GM23338 (cell line): ENCODE results near the gene SRRM2. TPM values are rescaled to one million over a fixed set of nuclear protein-coding genes. Genes with fewer than 3 reads are reported as not detected.

ENCODE experiments used
- ATAC-seq: fragments of 200-7000 bp; cut with Tn5 transposase; 3 replicates; pipeline ENCODE4 v1.9.1; 2020
- DNase-seq: peaks from one replicate; pipeline ENCODE4 v3.0.0-alpha.2; 2015; ENCODE audit warnings: low spot score
- H2AFZ ChIP-seq: fragments of 200-600 bp; sonication (generic); 2 replicates; pipeline ENCODE4 v1.8.0; 2016; ENCODE audit warnings: antibody characterized with exemption, mild to moderate bottlenecking, moderate library complexity
- H3F3A ChIP-seq: fragments of 200-600 bp; sonication (generic); replicated peaks from 2 replicates; pipeline ENCODE4 v1.8.0; 2017; ENCODE audit warnings: antibody characterized with exemption, mixed run types, low read depth
- H3K27ac ChIP-seq: fragments of 200-600 bp; sonication (generic); 2 replicates; pipeline ENCODE4 v1.6.1; 2016; ENCODE audit warnings: low read depth
- H3K27me3 ChIP-seq: fragments of 200-600 bp; sonication (generic); 2 replicates; pipeline ENCODE4 v1.8.0; 2016; ENCODE audit warnings: mild to moderate bottlenecking, mixed run types, moderate library complexity; ENCODE audit not compliant: insufficient read depth
- H3K36me3 ChIP-seq: fragments of 200-600 bp; sonication (generic); 2 replicates; pipeline ENCODE4 v1.8.0; 2016; ENCODE audit warnings: mild to moderate bottlenecking; ENCODE audit not compliant: insufficient read depth
- H3K4me1 ChIP-seq: fragments of 200-600 bp; sonication (generic); 2 replicates; pipeline ENCODE4 v1.8.0; 2016; ENCODE audit warnings: mild to moderate bottlenecking, moderate library complexity; ENCODE audit not compliant: insufficient read depth
- H3K4me2 ChIP-seq: fragments of 200-600 bp; sonication (generic); 2 replicates; pipeline ENCODE4 v1.7.1; 2017; ENCODE audit warnings: mixed run types
- H3K4me3 ChIP-seq: fragments of 200-600 bp; sonication (generic); 2 replicates; pipeline ENCODE4 v1.6.1; 2016; ENCODE audit warnings: mixed run types
- H3K79me2 ChIP-seq: fragments of 200-600 bp; sonication (generic); replicated peaks from 2 replicates; pipeline ENCODE4 v1.8.0; 2017; ENCODE audit warnings: mild to moderate bottlenecking; ENCODE audit not compliant: insufficient read depth
- H3K9me2 ChIP-seq: fragments of 200-600 bp; sonication (generic); 2 replicates; pipeline ENCODE4 v1.8.0; 2017; ENCODE audit not compliant: insufficient read depth
- H4K20me1 ChIP-seq: fragments of 200-600 bp; sonication (generic); replicated peaks from 2 replicates; pipeline ENCODE4 v1.8.0; 2017; ENCODE audit warnings: mild to moderate bottlenecking; ENCODE audit not compliant: insufficient read depth
- H3K27ac Mint-ChIP-seq: 2 replicates; pipeline ENCODE4 v1.8.0; 2020; ENCODE audit warnings: inconsistent platforms, mild to moderate bottlenecking, moderate library complexity, mixed read lengths
- H3K27me3 Mint-ChIP-seq: 3 replicates; pipeline ENCODE4 v1.8.0; 2022; ENCODE audit warnings: low read depth, mild to moderate bottlenecking, moderate library complexity, mixed read lengths, inconsistent platforms; ENCODE audit not compliant: insufficient read depth, poor library complexity
- H3K36me3 Mint-ChIP-seq: 3 replicates; pipeline ENCODE4 v1.8.0; 2021; ENCODE audit warnings: low read depth, mild to moderate bottlenecking, inconsistent platforms, moderate library complexity, mixed read lengths
- H3K4me1 Mint-ChIP-seq: 3 replicates; pipeline ENCODE4 v1.8.0; 2020; ENCODE audit warnings: mild to moderate bottlenecking, inconsistent platforms, mixed read lengths
- H3K4me3 Mint-ChIP-seq: 3 replicates; pipeline ENCODE4 v1.8.0; 2021; ENCODE audit warnings: moderate library complexity, mild to moderate bottlenecking, inconsistent platforms, mixed read lengths
- H3K9me3 Mint-ChIP-seq: 3 replicates; pipeline ENCODE4 v1.8.0; 2020; ENCODE audit warnings: moderate library complexity, mild to moderate bottlenecking, inconsistent platforms, mixed read lengths
- CTCF ChIP-seq, 2 experiments: fragments of 200-600 bp in 1 of 2; sonication (generic) in 1 of 2; conservative IDR thresholded peaks; 2 replicates each; pipeline versions ENCODE4 v1.5.1 to v1.6.1; 2016 to 2017; ENCODE audit warnings: antibody characterized with exemption in 2 of 2, low read depth in 2 of 2, mild to moderate bottlenecking in 2 of 2, moderate library complexity in 1 of 2
- ETS1 ChIP-seq: IDR thresholded peaks from 2 replicates; pipeline ENCODE4 v1.6.1; 2016; ENCODE audit warnings: antibody characterized with exemption
- JUNB ChIP-seq: IDR thresholded peaks from one replicate; pipeline ENCODE4 v1.6.1; 2016; ENCODE audit warnings: antibody characterized with exemption; ENCODE audit not compliant: unreplicated experiment
- NANOG ChIP-seq: IDR thresholded peaks from 2 replicates; pipeline ENCODE4 v1.6.1; 2016; ENCODE audit warnings: antibody characterized with exemption, borderline replicate concordance
- POLR2AphosphoS5 ChIP-seq: IDR thresholded peaks from 2 replicates; pipeline ENCODE4 v1.6.1; 2016; ENCODE audit warnings: antibody characterized with exemption, low read depth
- REST ChIP-seq: IDR thresholded peaks from one replicate; pipeline ENCODE4 v1.6.1; 2018; ENCODE audit warnings: antibody characterized with exemption; ENCODE audit not compliant: unreplicated experiment
- ZNF331 ChIP-seq: fragments of 250-450 bp; sonication (Bioruptor Pico); IDR thresholded peaks from 2 replicates; pipeline ENCODE4 v1.5.0; 2020; ENCODE audit warnings: low read depth, mild to moderate bottlenecking, moderate library complexity
- polyA plus RNA-seq: library from polyadenylated mRNA; unstranded; fragments of >200 nt; fragmentation: Nextera tagmentation; extraction: Ambion mirVana; gene quantifications from 2 replicates; pipeline ENCODE4 v1.2.1, GENCODE V29; 2016
- total RNA-seq: library from RNA; depleted of rRNA; stranded (reverse); fragments of >200 nt; shearing (Covaris generic); gene quantifications from 2 replicates; pipeline ENCODE4 v1.2.3, GENCODE V29; 2014

The SRRM2 gene
- total and polyA plus RNA-seq, 2 experiments from 2014 or later: 308 to 893 TPM

GRCh38 chr16:2706085-2706484 lies 46.4 kb upstream of the SRRM2 start (continued):
- no peak for TF ChIP-seq ETS1
- no peak for TF ChIP-seq CTCF (conservative IDR thresholded peaks at IDR 0.05; ENCODE audit: low read depth in 2 of 2)

GRCh38 chr16:2706611-2707311 lies 45.7 kb upstream of the SRRM2 start:
- H3K4me1 ChIP-seq: no peaks in the 10 kb centered on the region
- TF ChIP-seq ETS1: no peak
- no peak for TF ChIP-seq JUNB
- no peak for TF ChIP-seq NANOG
- TF ChIP-seq REST: no peak
- no peak for TF ChIP-seq ZNF331 (CRISPR knock-in tag)
- TF ChIP-seq CTCF (conservative IDR thresholded peaks at IDR 0.05; ENCODE audit: low read depth in 2 of 2): no peak
- TF ChIP-seq POLR2AphosphoS5: no peak
- H2AFZ ChIP-seq: no peak overlapping the region
- no peak overlapping the region for H3K4me3 ChIP-seq
- ATAC-seq: no peak
- no peaks in the 10 kb centered on the region for H3K9me2 ChIP-seq
- no peaks in the 10 kb centered on the region; the same call in 1 of the 2 replicates for H4K20me1 ChIP-seq
- Mint-ChIP-seq H3K27me3 (peaks cover 5% of the 10 kb centered on the region), H3K27ac (no peak overlapping the region), H3K4me3 (no peak overlapping the region), H3K9me3 (no peaks in the 10 kb centered on the region), H3K36me3 (peaks cover 12% of the 10 kb centered on the region; the same call in 2 of the 3 replicates), H3K4me1 (no peaks in the 10 kb centered on the region)
- H3K4me2 ChIP-seq: no peak overlapping the region
- 0 out of 2 replicates have a peak, but pooled peaks cover 5% of the 10 kb centered on the region for H3K36me3 ChIP-seq
- H3K79me2 ChIP-seq: no peaks in the 10 kb centered on the region
- DNase-seq: no peak
- no peaks in the 10 kb centered on the region for H3K27me3 ChIP-seq
- H3K27ac ChIP-seq: no peak overlapping the region
- no peaks in the 10 kb centered on the region; the same call in 1 of the 2 replicates for H3F3A ChIP-seq
